Mononuclear cell (primary cell): ENCODE results near the gene HEPACAM2. TPM values are rescaled to one million over a fixed set of nuclear protein-coding genes. Genes with fewer than 3 reads are reported as not detected.

Experiments
- H3K27me3 ChIP-seq: 2 replicates; pipeline ENCODE4 v1.6.0; 2011; ENCODE audit warnings: low read length, control low read depth; ENCODE audit not compliant: insufficient read depth
- H3K4me1 ChIP-seq: 2 replicates; pipeline ENCODE4 v1.5.1; 2011; ENCODE audit warnings: mild to moderate bottlenecking, low read length, control low read depth; ENCODE audit not compliant: insufficient read depth
- H3K4me3 ChIP-seq: 2 replicates; pipeline ENCODE4 v1.5.1; 2011; ENCODE audit warnings: mild to moderate bottlenecking, low read length, moderate library complexity
- H3K9me3 ChIP-seq: 2 replicates; pipeline ENCODE4 v1.5.1; 2011; ENCODE audit warnings: low read depth, mild to moderate bottlenecking, control low read depth, low read length
- total RNA-seq: library from RNA; depleted of rRNA; stranded (reverse); fragments of >200 nt; gene quantifications from one replicate; pipeline ENCODE4 v1.2.3, GENCODE V29; 2012

The HEPACAM2 gene
- total RNA-seq, 1 donor = not detected

DNA sequence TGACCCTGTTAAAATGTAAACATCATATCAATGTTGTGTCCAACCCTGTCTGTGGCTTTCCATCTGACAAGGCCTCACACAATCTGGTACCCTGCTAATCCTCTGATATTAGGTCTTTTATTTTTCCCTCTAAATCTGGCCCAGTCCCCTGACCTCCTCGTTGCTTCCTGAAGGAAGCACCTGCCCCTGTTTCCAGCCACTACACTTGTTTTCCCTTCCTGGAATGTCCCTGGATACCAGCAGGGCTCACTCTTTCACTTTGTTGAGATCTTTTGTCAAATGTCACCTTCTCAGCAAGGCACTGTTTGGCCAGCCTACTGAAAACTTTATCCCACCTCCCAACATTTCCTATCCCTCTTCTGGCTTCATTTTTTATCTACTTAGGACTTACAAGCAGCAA is 80.2 kb downstream of the HEPACAM2 start:
- H3K4me3 ChIP-seq = peak overlapping the region; percentile 72
- H3K9me3 ChIP-seq = no peaks in the 10 kb centered on the region
- H3K4me1 ChIP-seq = peaks cover 52% of the 10 kb centered on the region
- no peaks in the 10 kb centered on the region for H3K27me3 ChIP-seq

DNA sequence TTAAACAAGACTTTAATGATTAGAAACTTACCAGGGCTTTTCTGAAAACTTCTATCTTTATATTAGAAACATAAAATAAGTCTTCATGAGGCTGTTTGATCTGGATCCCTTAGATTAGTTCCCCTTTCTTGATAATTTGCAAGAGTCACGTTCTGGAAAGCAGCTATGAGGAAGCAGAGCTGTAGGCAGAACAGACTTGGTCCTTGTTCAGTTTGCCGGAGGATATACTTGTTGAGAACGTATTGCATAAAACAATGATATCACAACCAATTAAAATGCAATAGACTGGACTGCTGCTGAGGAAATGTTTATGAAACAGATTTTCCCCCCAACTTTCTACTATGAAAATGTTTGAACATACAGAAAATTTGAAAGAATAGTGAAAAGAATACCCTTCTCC is 80.9 kb downstream of the HEPACAM2 start:
- Histone ChIP-seq H3K4me3 (peak overlapping the region; percentile 7), H3K4me1 (peaks cover 46% of the 10 kb centered on the region), H3K9me3 (no peaks in the 10 kb centered on the region), H3K27me3 (no peaks in the 10 kb centered on the region)

DNA sequence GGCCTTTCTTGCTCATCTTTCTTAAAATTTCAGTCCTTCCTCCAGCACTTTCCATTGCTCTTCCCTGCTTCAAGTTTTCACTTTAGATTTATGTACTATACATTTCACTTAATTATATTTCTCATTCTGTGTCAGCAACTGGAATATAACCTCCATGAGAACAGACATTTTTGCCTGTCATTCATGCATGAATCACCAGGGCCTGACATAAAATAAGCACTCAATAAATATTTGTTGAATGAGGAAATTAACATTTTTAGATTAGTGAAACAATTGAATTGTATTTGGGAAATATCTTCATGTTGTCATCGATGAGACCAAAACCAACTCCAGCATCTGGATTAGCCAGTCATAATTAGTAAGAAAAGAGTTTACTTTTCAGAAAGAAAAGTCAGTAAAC is 84.1 kb downstream of the HEPACAM2 start:
- Histone ChIP-seq H3K9me3 (peaks cover 6% of the 10 kb centered on the region), H3K27me3 (no peaks in the 10 kb centered on the region), H3K4me1 (peaks cover 27% of the 10 kb centered on the region), H3K4me3 (no peak overlapping the region)

DNA sequence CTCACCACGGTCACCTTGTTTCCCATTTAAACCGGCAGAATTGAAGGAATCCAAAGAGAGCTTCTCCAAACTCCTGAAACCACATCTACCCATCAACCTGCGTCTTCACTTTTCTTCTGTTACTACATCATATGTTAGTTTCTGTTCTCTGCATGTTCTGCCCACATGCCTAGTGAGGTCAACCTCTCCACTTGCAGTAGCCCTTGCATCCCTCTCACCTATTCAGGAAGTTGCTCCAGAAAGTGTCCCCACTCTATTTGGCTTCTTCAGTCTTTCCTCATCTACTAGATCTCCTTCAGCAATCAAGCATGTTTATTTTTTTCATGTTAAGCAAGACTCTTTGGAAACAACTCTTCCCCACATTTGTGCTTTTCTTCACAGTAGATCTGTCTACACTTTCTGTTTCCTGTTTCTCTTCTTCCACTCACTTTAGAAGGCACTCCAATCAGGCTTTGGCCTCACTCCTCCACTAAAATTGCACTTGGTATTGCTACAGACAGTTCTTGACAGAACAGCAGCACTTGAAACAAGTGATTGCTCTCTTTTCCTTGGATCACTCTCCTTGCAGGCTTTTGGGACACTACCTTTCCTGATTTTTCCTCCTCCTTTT is 85.6 kb downstream of the HEPACAM2 start:
- no peak overlapping the region for H3K4me3 ChIP-seq
- peaks cover 20% of the 10 kb centered on the region for H3K9me3 ChIP-seq
- H3K27me3 ChIP-seq = no peaks in the 10 kb centered on the region
- H3K4me1 ChIP-seq = peaks cover 13% of the 10 kb centered on the region

- Histone ChIP-seq H3K4me3 (no peak overlapping the region), H3K27me3 (no peaks in the 10 kb centered on the region), H3K4me1 (peaks cover 4% of the 10 kb centered on the region), H3K9me3 (peaks cover 41% of the 10 kb centered on the region)
These were observed 87.7 kb downstream of the HEPACAM2 start for GRCh38 chr7:93138576-93138975.

Other genes starting within 250 kb of the HEPACAM2 start
- 52.7 TPM for gene SAMD9, start 108.5 kb downstream of the HEPACAM2 start, total RNA-seq
- gene SAMD9L, start 78.1 kb downstream of the HEPACAM2 start, total RNA-seq = 13.2 TPM
- 27.4 TPM for gene VPS50, start 5.9 kb upstream of the HEPACAM2 start, total RNA-seq